Liver (tissue), 3 donors: ENCODE measurements around the gene APOB.

Experiments used
- CTCF ChIP-seq: fragments of 150-350 bp; IDR thresholded peaks from 2 replicates; pipeline ENCODE4 v1.5.1; 2017; ENCODE audit warnings: improper control_type of control experiment, low read depth, low read length; ENCODE audit not compliant: missing input control
- FOXA1 ChIP-seq: IDR thresholded peaks from 2 replicates; pipeline ENCODE4 v1.6.1; 2016; ENCODE audit warnings: antibody characterized with exemption
- GABPA ChIP-seq, 2 donors: IDR thresholded peaks in 1 of 2; conservative IDR thresholded peaks in 1 of 2; 2 replicates each; pipeline ENCODE4 v1.6.1; 2016; ENCODE audit warnings: antibody characterized with exemption in 2 of 2, mild to moderate bottlenecking in 1 of 2, moderate library complexity in 1 of 2
- JUND ChIP-seq, 2 donors: IDR thresholded peaks; 2 replicates each; pipeline ENCODE4 v1.6.1; 2016; ENCODE audit warnings: antibody characterized with exemption in 2 of 2
- RAD21 ChIP-seq, 2 donors: IDR thresholded peaks; 2 replicates each; pipeline ENCODE4 v1.6.1; 2016; ENCODE audit warnings: antibody characterized with exemption in 2 of 2, mild to moderate bottlenecking in 2 of 2
- REST ChIP-seq: IDR thresholded peaks from 2 replicates; pipeline ENCODE4 v1.6.1; 2016; ENCODE audit warnings: antibody characterized with exemption, mild to moderate bottlenecking
- RXRA ChIP-seq, 2 donors: IDR thresholded peaks; 2 replicates each; pipeline ENCODE4 v1.6.1; 2017 to 2018; ENCODE audit warnings: antibody characterized with exemption in 2 of 2, mild to moderate bottlenecking in 1 of 2
- SP1 ChIP-seq: IDR thresholded peaks from 2 replicates; pipeline ENCODE4 v1.6.1; 2018; ENCODE audit warnings: antibody characterized with exemption, mild to moderate bottlenecking
- TAF1 ChIP-seq: conservative IDR thresholded peaks from 2 replicates; pipeline ENCODE4 v1.6.1; 2016; ENCODE audit warnings: antibody characterized with exemption, mild to moderate bottlenecking
- YY1 ChIP-seq: IDR thresholded peaks from 2 replicates; pipeline ENCODE4 v1.6.1; 2016; ENCODE audit warnings: antibody characterized with exemption, mild to moderate bottlenecking
- TF ChIP-seq, protein P1 (sequence below): IDR thresholded peaks from 2 replicates; pipeline ENCODE4 v1.6.1; 2016; ENCODE audit warnings: antibody characterized with exemption
- TF ChIP-seq, protein P2 (sequence below): IDR thresholded peaks from 2 replicates; pipeline ENCODE4 v1.6.1; 2016; ENCODE audit warnings: antibody characterized with exemption
- TF ChIP-seq, protein P3 (sequence below): IDR thresholded peaks from 2 replicates; pipeline ENCODE4 v1.6.1; 2016; ENCODE audit warnings: antibody characterized with exemption
- donor health status: healthy.
- donor health status: healthy.

DNA sequence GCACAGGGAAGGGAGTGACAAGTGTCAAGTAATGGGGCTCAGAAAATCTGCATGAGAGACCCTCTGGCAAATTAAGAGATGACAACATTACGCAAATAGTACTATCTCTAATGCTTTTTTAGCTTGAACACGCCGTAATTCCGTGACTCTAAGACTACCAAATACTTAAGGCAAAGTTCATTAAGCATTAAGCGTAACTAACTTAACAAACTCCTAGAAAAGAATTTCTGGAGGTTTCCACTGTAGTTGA, 1.2 kb downstream of the APOB start:
- TF ChIP-seq, protein P1, sequence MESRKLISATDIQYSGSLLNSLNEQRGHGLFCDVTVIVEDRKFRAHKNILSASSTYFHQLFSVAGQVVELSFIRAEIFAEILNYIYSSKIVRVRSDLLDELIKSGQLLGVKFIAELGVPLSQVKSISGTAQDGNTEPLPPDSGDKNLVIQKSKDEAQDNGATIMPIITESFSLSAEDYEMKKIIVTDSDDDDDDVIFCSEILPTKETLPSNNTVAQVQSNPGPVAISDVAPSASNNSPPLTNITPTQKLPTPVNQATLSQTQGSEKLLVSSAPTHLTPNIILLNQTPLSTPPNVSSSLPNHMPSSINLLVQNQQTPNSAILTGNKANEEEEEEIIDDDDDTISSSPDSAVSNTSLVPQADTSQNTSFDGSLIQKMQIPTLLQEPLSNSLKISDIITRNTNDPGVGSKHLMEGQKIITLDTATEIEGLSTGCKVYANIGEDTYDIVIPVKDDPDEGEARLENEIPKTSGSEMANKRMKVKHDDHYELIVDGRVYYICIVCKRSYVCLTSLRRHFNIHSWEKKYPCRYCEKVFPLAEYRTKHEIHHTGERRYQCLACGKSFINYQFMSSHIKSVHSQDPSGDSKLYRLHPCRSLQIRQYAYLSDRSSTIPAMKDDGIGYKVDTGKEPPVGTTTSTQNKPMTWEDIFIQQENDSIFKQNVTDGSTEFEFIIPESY: no peak
- TF ChIP-seq REST (no peak), SP1 (no peak), CTCF (no peak), JUND (IDR thresholded peaks at IDR 0.05) (no peak), RAD21 (IDR thresholded peaks at IDR 0.05) (no peak), FOXA1 (no peak), GABPA (IDR thresholded peaks at IDR 0.05 in 1 of 2, conservative IDR thresholded peaks at IDR 0.05 in 1 of 2) (no peak), YY1 (no peak), TAF1 (no peak), RXRA (IDR thresholded peaks at IDR 0.05) (no peak)
- TF ChIP-seq, protein P2, sequence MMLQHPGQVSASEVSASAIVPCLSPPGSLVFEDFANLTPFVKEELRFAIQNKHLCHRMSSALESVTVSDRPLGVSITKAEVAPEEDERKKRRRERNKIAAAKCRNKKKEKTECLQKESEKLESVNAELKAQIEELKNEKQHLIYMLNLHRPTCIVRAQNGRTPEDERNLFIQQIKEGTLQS: no peak
- TF ChIP-seq, protein P3, sequence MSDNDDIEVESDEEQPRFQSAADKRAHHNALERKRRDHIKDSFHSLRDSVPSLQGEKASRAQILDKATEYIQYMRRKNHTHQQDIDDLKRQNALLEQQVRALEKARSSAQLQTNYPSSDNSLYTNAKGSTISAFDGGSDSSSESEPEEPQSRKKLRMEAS: no peak
